Measurements from ENCODE around the gene TACR1. TPM values are rescaled to one million over a fixed set of nuclear protein-coding genes. Genes with fewer than 3 reads are reported as not detected.

The TACR1 gene
- total and polyA plus RNA-seq, 2 of the 8 experiments (the other 6 are each of a cell fraction or from before 2014, with no cell fraction given) = 0.09 to 0.37 TPM

DNA sequence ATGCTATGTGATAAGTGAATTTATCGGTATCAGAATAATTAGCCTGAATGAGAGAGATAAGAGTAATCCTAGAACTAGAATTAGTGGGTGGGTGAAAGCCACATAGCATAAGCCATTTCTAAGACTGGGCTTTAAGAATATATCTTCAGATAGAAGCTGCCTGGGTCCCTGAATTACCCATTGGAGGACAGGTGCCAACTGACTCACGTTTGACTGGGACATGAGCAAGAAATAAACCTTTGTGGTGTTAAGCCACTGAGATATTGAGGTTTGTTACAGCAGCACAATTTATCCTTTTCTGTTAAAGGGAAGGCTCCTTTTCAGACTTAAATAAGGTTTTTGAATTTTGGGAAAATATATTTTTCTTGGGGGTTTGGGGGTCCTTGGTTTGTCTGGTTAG, 145.0 kb downstream of the TACR1 start:
- Histone ChIP-seq H3K23ac (ENCODE audit: insufficient read length) (no peak overlapping the region), H3K4me1 (replicated peaks in 1 of 4; ENCODE audit: control insufficient read depth in 3 of 4, insufficient read depth in 4 of 4, low read length in 3 of 4) (peaks cover 9 to 35% (median 14%) of the 10 kb centered on the region in 4 experiments; a peak in 6 of 7 replicates), H2BK12ac (ENCODE audit: low read depth, low read length) (no peak overlapping the region), H3K9ac (replicated peaks in 1 of 4; ENCODE audit: extremely low read depth in 1 of 4, low read depth in 3 of 4, low read length in 3 of 4) (no peak overlapping the region), H3K79me1 (ENCODE audit: low read depth, low read length) (no peaks in the 10 kb centered on the region), H3K14ac (ENCODE audit: insufficient read length) (no peak overlapping the region), H2AK5ac (ENCODE audit: low read depth, low read length) (no peak overlapping the region), H4K91ac (replicated peaks; ENCODE audit: insufficient read length, low read length) (no peak overlapping the region), H3K79me2 (ENCODE audit: control insufficient read depth in 1 of 2, insufficient read depth in 2 of 2, low read length in 2 of 2) (no peaks in the 10 kb centered on the region), H3K4ac (replicated peaks; ENCODE audit: insufficient read length, low read depth, low read length) (no peak overlapping the region), H2BK120ac (replicated peaks; ENCODE audit: low read depth, low read length) (no peak overlapping the region), H2BK20ac (ENCODE audit: low read length) (no peak overlapping the region), H3K23me2 (ENCODE audit: low read depth, low read length) (no peaks in the 10 kb centered on the region), H3K27me3 (replicated peaks in 1 of 4; ENCODE audit: control insufficient read depth in 3 of 4, extremely low read depth in 1 of 4, insufficient read depth in 3 of 4, low read length in 3 of 4) (peaks cover 0 to 10% (median 2%) of the 10 kb centered on the region in 4 experiments; a peak in 4 of 7 replicates), H4K8ac (ENCODE audit: extremely low read depth, insufficient read depth, low read length) (no peak overlapping the region), H3K56ac (replicated peaks; ENCODE audit: insufficient read length, low read depth, low read length) (no peak overlapping the region), H3K4me3 (ENCODE audit: extremely low read depth in 1 of 4, insufficient read depth in 2 of 4, low read depth in 3 of 4, low read length in 4 of 4) (no peak overlapping the region), H3K27ac (ENCODE audit: low read depth, low read length) (no peak overlapping the region), H3K4me2 (ENCODE audit: insufficient read depth in 1 of 2, low read depth in 2 of 2, low read length in 2 of 2) (no peak overlapping the region), H3K18ac (ENCODE audit: extremely low read depth, low read length) (no peak overlapping the region), H3K36me3 (ENCODE audit: control insufficient read depth in 2 of 4, insufficient read depth in 4 of 4, low read length in 3 of 4) (no peaks in the 10 kb centered on the region), H2BK5ac (ENCODE audit: low read depth, low read length) (no peak overlapping the region), H4K5ac (ENCODE audit: insufficient read length, low read depth, low read length) (no peak overlapping the region), H4K20me1 (replicated peaks in 1 of 2; ENCODE audit: control insufficient read depth in 1 of 2, insufficient read depth in 2 of 2, low read length in 2 of 2) (no peaks in the 10 kb centered on the region), H2AFZ (ENCODE audit: low read length) (no peak overlapping the region), H3K9me3 (ENCODE audit: insufficient read depth in 2 of 2, low read depth in 1 of 2, low read length in 1 of 2) (no peaks in the 10 kb centered on the region), H2BK15ac (ENCODE audit: low read length) (no peak overlapping the region)
- WGBS, 2 experiments (ENCODE audit: extremely low coverage in 1 of 2, insufficient coverage in 1 of 2, insufficient read length in 1 of 2, insufficient replicate concordance in 2 of 2, low coverage in 1 of 2, low lambda C conversion rate in 2 of 2, missing lambda C conversion rate in 1 of 2) = 95% methylated on average over 2 of the region's 2 CpGs; no CpG with 5 or more reads in 1 of the 2 experiments
- DNase-seq (ENCODE audit: low read depth in 1 of 2, low spot score in 2 of 2) = no peak
- CTCF ChIA-PET (ENCODE audit: partially characterized antibody) = interaction anchor here (0.6 to 4.4 kb wide), 7 partner anchors 9 to 351 kb away, joined by 3 to 36 read pairs (median 5); no protein-coding TSS in a partner anchor
- POLR2A ChIA-PET (ENCODE audit: partially characterized antibody) = no interaction called here
- no peak for FAIRE-seq
- TF ChIP-seq SUZ12 (IDR thresholded peaks at IDR 0.05; ENCODE audit: low read length) (no peak), RFX5 (IDR thresholded peaks at IDR 0.05; ENCODE audit: borderline replicate concordance, low read depth, low read length) (no peak), POLR2AphosphoS5 (IDR thresholded peaks at IDR 0.05; ENCODE audit: low read depth, low read length) (no peak), BACH1 (IDR thresholded peaks at IDR 0.05; ENCODE audit: low read length) (no peak), JUN (IDR thresholded peaks at IDR 0.05; ENCODE audit: low read depth, low read length) (no peak), KDM5A (IDR thresholded peaks at IDR 0.05; ENCODE audit: low read length) (no peak), RNF2 (IDR thresholded peaks at IDR 0.05; ENCODE audit: borderline replicate concordance, low read depth, low read length, missing control alignments, poor library complexity, severe bottlenecking) (no peak), CHD2 (IDR thresholded peaks at IDR 0.05; ENCODE audit: low read length) (no peak), POLR2A (IDR thresholded peaks at IDR 0.05; ENCODE audit: control extremely low read depth in 1 of 2, low read depth in 2 of 2, low read length in 2 of 2) (no peak), GABPA (IDR thresholded peaks at IDR 0.05; ENCODE audit: borderline replicate concordance, insufficient read depth, low read length) (no peak)
- TF ChIP-seq, protein P1, sequence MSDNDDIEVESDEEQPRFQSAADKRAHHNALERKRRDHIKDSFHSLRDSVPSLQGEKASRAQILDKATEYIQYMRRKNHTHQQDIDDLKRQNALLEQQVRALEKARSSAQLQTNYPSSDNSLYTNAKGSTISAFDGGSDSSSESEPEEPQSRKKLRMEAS (IDR thresholded peaks at IDR 0.05) = no peak
- TF ChIP-seq, protein P2, sequence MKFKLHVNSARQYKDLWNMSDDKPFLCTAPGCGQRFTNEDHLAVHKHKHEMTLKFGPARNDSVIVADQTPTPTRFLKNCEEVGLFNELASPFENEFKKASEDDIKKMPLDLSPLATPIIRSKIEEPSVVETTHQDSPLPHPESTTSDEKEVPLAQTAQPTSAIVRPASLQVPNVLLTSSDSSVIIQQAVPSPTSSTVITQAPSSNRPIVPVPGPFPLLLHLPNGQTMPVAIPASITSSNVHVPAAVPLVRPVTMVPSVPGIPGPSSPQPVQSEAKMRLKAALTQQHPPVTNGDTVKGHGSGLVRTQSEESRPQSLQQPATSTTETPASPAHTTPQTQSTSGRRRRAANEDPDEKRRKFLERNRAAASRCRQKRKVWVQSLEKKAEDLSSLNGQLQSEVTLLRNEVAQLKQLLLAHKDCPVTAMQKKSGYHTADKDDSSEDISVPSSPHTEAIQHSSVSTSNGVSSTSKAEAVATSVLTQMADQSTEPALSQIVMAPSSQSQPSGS (IDR thresholded peaks at IDR 0.05; ENCODE audit: low read length) = no peak

Data from H1 (cell line).